Neural progenitor cell (in vitro differentiated cells): Measurements from ENCODE around the gene ARID2. TPM values are rescaled to one million over a fixed set of nuclear protein-coding genes. Genes with fewer than 3 reads are reported as not detected.

Experiments
- DNase-seq: peaks from one replicate; pipeline ENCODE4 v3.0.0-alpha.2; 2016; ENCODE audit warnings: low spot score
- H2AFZ ChIP-seq: fragments of 200-600 bp; sonication (generic); replicated peaks from 2 replicates; pipeline ENCODE4 v1.6.1; 2016; ENCODE audit warnings: antibody characterized with exemption
- H3F3A ChIP-seq: fragments of 200-600 bp; sonication (generic); 2 replicates; pipeline ENCODE4 v1.6.1; 2016; ENCODE audit warnings: antibody characterized with exemption, low read depth
- H3K27ac ChIP-seq: fragments of 200-600 bp; sonication (generic); 2 replicates; pipeline ENCODE4 v1.5.1; 2016; ENCODE audit warnings: mild to moderate bottlenecking
- H3K27me3 ChIP-seq: fragments of 200-600 bp; sonication (generic); 2 replicates; pipeline ENCODE4 v1.6.1; 2016; ENCODE audit warnings: mild to moderate bottlenecking, moderate library complexity
- H3K36me3 ChIP-seq: fragments of 200-600 bp; sonication (generic); 2 replicates; pipeline ENCODE4 v1.5.1; 2016
- H3K4me1 ChIP-seq: fragments of 200-600 bp; sonication (generic); 2 replicates; pipeline ENCODE4 v1.6.1; 2016; ENCODE audit warnings: mixed run types
- H3K4me2 ChIP-seq: fragments of 200-600 bp; sonication (generic); 2 replicates; pipeline ENCODE4 v1.6.1; 2016
- H3K4me3 ChIP-seq: fragments of 200-600 bp; sonication (generic); 2 replicates; pipeline ENCODE4 v1.5.1; 2016
- H3K79me2 ChIP-seq: fragments of 200-600 bp; sonication (generic); 2 replicates; pipeline ENCODE4 v1.6.1; 2016; ENCODE audit warnings: low read depth
- H3K9ac ChIP-seq: fragments of 200-600 bp; sonication (generic); 2 replicates; pipeline ENCODE4 v1.6.1; 2016
- H3K9me3 ChIP-seq: fragments of 200-600 bp; sonication (generic); 2 replicates; pipeline ENCODE4 v1.5.1; 2016; ENCODE audit warnings: low read depth
- H4K20me1 ChIP-seq: fragments of 200-600 bp; sonication (generic); 2 replicates; pipeline ENCODE4 v1.6.1; 2016; ENCODE audit warnings: low read depth
- H3K27ac Mint-ChIP-seq: 3 replicates; pipeline ENCODE4 v1.8.0; 2021; ENCODE audit warnings: mixed read lengths
- H3K27me3 Mint-ChIP-seq: 2 replicates; pipeline ENCODE4 v1.8.0; 2022; ENCODE audit warnings: low read depth, mild to moderate bottlenecking, inconsistent platforms, moderate library complexity, mixed read lengths; ENCODE audit not compliant: insufficient read depth
- H3K36me3 Mint-ChIP-seq: 3 replicates; pipeline ENCODE4 v1.8.0; 2021; ENCODE audit warnings: mixed read lengths
- H3K4me1 Mint-ChIP-seq: 3 replicates; pipeline ENCODE4 v1.8.0; 2021; ENCODE audit warnings: mixed read lengths
- H3K4me3 Mint-ChIP-seq: 3 replicates; pipeline ENCODE4 v1.8.0; 2021; ENCODE audit warnings: mild to moderate bottlenecking, moderate library complexity, mixed read lengths
- H3K9me3 Mint-ChIP-seq: 3 replicates; pipeline ENCODE4 v1.8.0; 2020; ENCODE audit warnings: mixed read lengths
- EZH2 ChIP-seq: fragments of 200-600 bp; sonication (generic); IDR thresholded peaks from 2 replicates; pipeline ENCODE4 v1.6.1; 2017; ENCODE audit warnings: antibody characterized with exemption, mild to moderate bottlenecking, moderate library complexity
- EZH2phosphoT487 ChIP-seq: fragments of 200-600 bp; sonication (generic); IDR thresholded peaks from 2 replicates; pipeline ENCODE4 v1.6.1; 2017; ENCODE audit warnings: antibody characterized with exemption
- total RNA-seq: library from RNA; depleted of rRNA; stranded (reverse); fragments of >200 nt; gene quantifications from 2 replicates; pipeline ENCODE4 v1.2.3, GENCODE V29; 2015; ENCODE audit warnings: low replicate concordance
- TF ChIP-seq, protein P1 (sequence below): fragments of 200-600 bp; sonication (generic); IDR thresholded peaks from 2 replicates; pipeline ENCODE4 v1.5.1; 2017; ENCODE audit warnings: antibody characterized with exemption, mild to moderate bottlenecking

Gene ARID2
- total RNA-seq, 1 donor from 2014 or later, result 86.4 TPM

- Histone ChIP-seq H3F3A (no peaks in the 10 kb centered on the region), H3K4me1 (peaks cover 4% of the 10 kb centered on the region), H3K27me3 (no peaks in the 10 kb centered on the region), H3K4me3 (no peak overlapping the region), H3K79me2 (peaks cover 43% of the 10 kb centered on the region), H3K27ac (no peak overlapping the region), H2AFZ (no peak overlapping the region), H3K36me3 (no peaks in the 10 kb centered on the region), H3K9ac (no peak overlapping the region), H4K20me1 (peaks cover 18% of the 10 kb centered on the region), H3K9me3 (no peaks in the 10 kb centered on the region), H3K4me2 (no peak overlapping the region)
- H3K36me3 Mint-ChIP-seq, result peaks cover 4% of the 10 kb centered on the region
- H3K4me1 Mint-ChIP-seq, result no peaks in the 10 kb centered on the region
- DNase-seq, result no peak
- H3K4me3 Mint-ChIP-seq, result no peak overlapping the region
- no peaks in the 10 kb centered on the region for H3K27me3 Mint-ChIP-seq
- H3K27ac Mint-ChIP-seq, result no peak overlapping the region
- TF ChIP-seq, protein P1, sequence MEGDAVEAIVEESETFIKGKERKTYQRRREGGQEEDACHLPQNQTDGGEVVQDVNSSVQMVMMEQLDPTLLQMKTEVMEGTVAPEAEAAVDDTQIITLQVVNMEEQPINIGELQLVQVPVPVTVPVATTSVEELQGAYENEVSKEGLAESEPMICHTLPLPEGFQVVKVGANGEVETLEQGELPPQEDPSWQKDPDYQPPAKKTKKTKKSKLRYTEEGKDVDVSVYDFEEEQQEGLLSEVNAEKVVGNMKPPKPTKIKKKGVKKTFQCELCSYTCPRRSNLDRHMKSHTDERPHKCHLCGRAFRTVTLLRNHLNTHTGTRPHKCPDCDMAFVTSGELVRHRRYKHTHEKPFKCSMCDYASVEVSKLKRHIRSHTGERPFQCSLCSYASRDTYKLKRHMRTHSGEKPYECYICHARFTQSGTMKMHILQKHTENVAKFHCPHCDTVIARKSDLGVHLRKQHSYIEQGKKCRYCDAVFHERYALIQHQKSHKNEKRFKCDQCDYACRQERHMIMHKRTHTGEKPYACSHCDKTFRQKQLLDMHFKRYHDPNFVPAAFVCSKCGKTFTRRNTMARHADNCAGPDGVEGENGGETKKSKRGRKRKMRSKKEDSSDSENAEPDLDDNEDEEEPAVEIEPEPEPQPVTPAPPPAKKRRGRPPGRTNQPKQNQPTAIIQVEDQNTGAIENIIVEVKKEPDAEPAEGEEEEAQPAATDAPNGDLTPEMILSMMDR, result no peak
- no peaks in the 10 kb centered on the region for H3K9me3 Mint-ChIP-seq
Measured at GRCh38 chr12:45718306-45718705, 11.2 kb upstream of the ARID2 start.

- no peak for DNase-seq
- no peak overlapping the region for H3K4me3 Mint-ChIP-seq
- Histone ChIP-seq H2AFZ (no peak overlapping the region), H3K4me3 (no peak overlapping the region), H3K4me2 (no peak overlapping the region), H3K27ac (no peak overlapping the region), H3K9me3 (no peaks in the 10 kb centered on the region), H3F3A (no peaks in the 10 kb centered on the region), H3K79me2 (peaks cover 60% of the 10 kb centered on the region), H3K27me3 (no peaks in the 10 kb centered on the region), H3K36me3 (peaks cover 4% of the 10 kb centered on the region), H4K20me1 (peaks cover 20% of the 10 kb centered on the region), H3K9ac (no peak overlapping the region), H3K4me1 (peaks cover 19% of the 10 kb centered on the region)
- H3K9me3 Mint-ChIP-seq, result no peaks in the 10 kb centered on the region
- peaks cover 3% of the 10 kb centered on the region for H3K4me1 Mint-ChIP-seq
- no peak overlapping the region for H3K27ac Mint-ChIP-seq
- no peaks in the 10 kb centered on the region for H3K27me3 Mint-ChIP-seq
- H3K36me3 Mint-ChIP-seq, result peaks cover 4% of the 10 kb centered on the region
- TF ChIP-seq EZH2, result no peak
- TF ChIP-seq EZH2phosphoT487, result no peak
- TF ChIP-seq, protein P1, result no peak
Measured at GRCh38 chr12:45720069-45720468, 9.4 kb upstream of the ARID2 start.

DNA sequence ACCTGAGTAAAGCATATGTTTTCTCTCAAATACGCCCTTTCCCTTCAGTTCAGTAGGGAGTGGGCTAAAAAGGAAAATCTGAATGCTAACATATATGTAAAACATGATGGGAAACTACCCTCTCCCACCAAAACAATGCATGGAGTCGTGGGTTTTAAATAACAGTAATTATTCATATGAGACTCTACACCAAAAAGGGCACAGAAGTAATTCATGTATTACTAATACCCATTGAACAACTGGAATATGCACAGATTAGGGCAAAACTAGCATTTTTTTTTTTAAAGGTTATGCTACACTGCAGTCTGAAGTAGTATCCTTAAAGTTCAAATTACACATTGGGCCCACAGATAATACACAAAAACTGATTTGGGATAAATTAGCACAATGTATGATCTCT lies 8.1 kb upstream of the ARID2 start:
- Mint-ChIP-seq H3K9me3 (no peaks in the 10 kb centered on the region), H3K27me3 (no peaks in the 10 kb centered on the region), H3K36me3 (peaks cover 2% of the 10 kb centered on the region), H3K27ac (no peak overlapping the region), H3K4me1 (peaks cover 6% of the 10 kb centered on the region), H3K4me3 (no peak overlapping the region)
- no peak overlapping the region for H3K4me2 ChIP-seq
- H4K20me1 ChIP-seq, result peaks cover 22% of the 10 kb centered on the region
- peaks cover 22% of the 10 kb centered on the region for H3K4me1 ChIP-seq
- TF ChIP-seq EZH2, result no peak
- TF ChIP-seq, protein P1, result no peak
- TF ChIP-seq EZH2phosphoT487, result no peak
- H3K9ac ChIP-seq, result no peak overlapping the region
- H3K79me2 ChIP-seq, result peaks cover 73% of the 10 kb centered on the region
- peaks cover 2% of the 10 kb centered on the region for H3F3A ChIP-seq
- no peak overlapping the region for H2AFZ ChIP-seq
- no peak for DNase-seq
- no peaks in the 10 kb centered on the region for H3K9me3 ChIP-seq
- peaks cover 4% of the 10 kb centered on the region for H3K36me3 ChIP-seq
- no peaks in the 10 kb centered on the region for H3K27me3 ChIP-seq
- H3K4me3 ChIP-seq, result no peak overlapping the region
- H3K27ac ChIP-seq, result no peak overlapping the region
